ENCODE results near the gene MXRA8.
A peak's percentile ranks its signal among the peaks of the same experiment; 100 is the strongest.

MXRA8 gene

GRCh38 chr1:1348420-1349255 lies 9.7 kb downstream of the MXRA8 start:
- Histone ChIP-seq H3K4me3 (ENCODE audit: low read length) (peak overlapping the region; percentile 93), H3K4me1 (ENCODE audit: control insufficient read depth, insufficient read depth, low read length) (peaks cover 19% of the 10 kb centered on the region), H3K36me3 (ENCODE audit: control insufficient read depth, insufficient read depth, low read length) (no peaks in the 10 kb centered on the region), H3K27ac (ENCODE audit: low read depth, low read length) (peak overlapping the region; percentile 55), H3K9ac (ENCODE audit: low read length) (peak overlapping the region; percentile 73), H3K27me3 (ENCODE audit: control insufficient read depth, insufficient read depth, low read length) (peaks cover 5% of the 10 kb centered on the region)

DNA sequence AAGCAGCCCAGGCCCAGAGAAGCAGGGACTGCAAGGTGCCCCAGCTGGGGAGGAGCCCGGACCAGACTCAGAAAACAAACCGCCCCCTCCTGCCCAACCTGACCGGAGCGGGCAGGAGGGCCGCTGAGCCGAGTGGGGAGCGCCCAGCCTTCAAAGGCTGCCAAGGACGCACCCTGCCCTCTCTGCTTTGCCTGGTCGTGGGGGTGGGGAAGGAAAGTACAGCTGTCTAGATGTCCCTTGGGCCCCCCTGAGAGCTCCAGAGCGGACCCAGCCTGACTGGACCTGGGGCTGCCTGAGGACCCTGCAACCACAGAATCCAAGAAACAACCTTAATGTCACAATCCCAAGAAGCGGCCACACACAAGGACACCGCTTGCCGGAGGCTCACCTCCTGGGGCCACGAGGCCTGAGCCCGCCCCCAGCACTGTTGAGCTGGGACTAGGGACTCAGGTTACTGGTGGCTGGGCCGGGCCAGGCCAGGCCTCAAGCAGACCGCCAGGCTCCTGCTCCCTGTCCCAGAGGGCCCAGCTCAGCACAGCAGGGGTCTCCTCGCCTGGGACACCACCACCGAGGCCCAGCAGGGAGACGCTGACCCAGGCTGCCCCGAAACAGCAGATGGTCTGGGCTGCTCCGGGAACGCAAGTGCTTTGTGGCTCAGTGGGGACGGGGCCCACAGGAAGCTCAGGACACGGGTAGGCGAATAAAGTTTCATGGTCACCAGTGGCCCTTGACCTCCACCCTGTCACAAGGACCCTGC lies 10.5 kb downstream of the MXRA8 start:
- Histone ChIP-seq H3K27ac (ENCODE audit: low read depth, low read length) (peak overlapping the region; percentile 55), H3K36me3 (ENCODE audit: control insufficient read depth, insufficient read depth, low read length) (no peaks in the 10 kb centered on the region), H3K27me3 (ENCODE audit: control insufficient read depth, insufficient read depth, low read length) (peaks cover under 1% of the 10 kb centered on the region), H3K9ac (ENCODE audit: low read length) (peak overlapping the region; percentile 73), H3K4me1 (ENCODE audit: control insufficient read depth, insufficient read depth, low read length) (peaks cover 19% of the 10 kb centered on the region), H3K4me3 (ENCODE audit: low read length) (peak overlapping the region; percentile 93)

GRCh38 chr1:1347026-1347595 lies 11.2 kb downstream of the MXRA8 start:
- Histone ChIP-seq H3K27me3 (ENCODE audit: control insufficient read depth, insufficient read depth, low read length) (no peaks in the 10 kb centered on the region), H3K36me3 (ENCODE audit: control insufficient read depth, insufficient read depth, low read length) (no peaks in the 10 kb centered on the region), H3K4me1 (ENCODE audit: control insufficient read depth, insufficient read depth, low read length) (peaks cover 19% of the 10 kb centered on the region), H3K27ac (ENCODE audit: low read depth, low read length) (no peak overlapping the region), H3K9ac (ENCODE audit: low read length) (no peak overlapping the region), H3K4me3 (ENCODE audit: low read length) (peak overlapping the region; percentile 93)

DNA sequence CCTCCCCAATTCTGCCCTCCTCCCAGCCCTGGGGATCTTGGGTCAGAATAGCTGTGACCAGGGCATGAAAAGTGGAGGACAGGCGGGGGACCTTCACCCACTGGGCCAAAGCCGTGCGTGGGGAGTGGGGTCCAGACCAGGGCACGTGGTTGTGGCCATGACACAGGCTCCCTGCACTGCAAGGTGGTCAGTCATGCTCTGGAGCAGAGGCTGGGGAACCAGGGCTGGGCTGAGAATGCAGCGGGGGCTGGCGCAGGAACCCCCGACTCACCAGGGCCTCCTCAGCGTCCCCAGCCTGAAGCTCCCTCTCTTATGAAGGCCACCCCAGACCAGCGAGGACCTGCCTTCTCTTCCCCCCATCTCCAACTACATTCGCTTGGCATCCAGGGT lies 11.9 kb downstream of the MXRA8 start:
- peaks cover 3% of the 10 kb centered on the region for H3K36me3 ChIP-seq (ENCODE audit: control insufficient read depth, insufficient read depth, low read length)
- H3K4me3 ChIP-seq (ENCODE audit: low read length): no peak overlapping the region
- H3K4me1 ChIP-seq (ENCODE audit: control insufficient read depth, insufficient read depth, low read length): peaks cover 19% of the 10 kb centered on the region
- H3K9ac ChIP-seq (ENCODE audit: low read length): no peak overlapping the region
- H3K27ac ChIP-seq (ENCODE audit: low read depth, low read length): no peak overlapping the region
- no peaks in the 10 kb centered on the region for H3K27me3 ChIP-seq (ENCODE audit: control insufficient read depth, insufficient read depth, low read length)

DNA sequence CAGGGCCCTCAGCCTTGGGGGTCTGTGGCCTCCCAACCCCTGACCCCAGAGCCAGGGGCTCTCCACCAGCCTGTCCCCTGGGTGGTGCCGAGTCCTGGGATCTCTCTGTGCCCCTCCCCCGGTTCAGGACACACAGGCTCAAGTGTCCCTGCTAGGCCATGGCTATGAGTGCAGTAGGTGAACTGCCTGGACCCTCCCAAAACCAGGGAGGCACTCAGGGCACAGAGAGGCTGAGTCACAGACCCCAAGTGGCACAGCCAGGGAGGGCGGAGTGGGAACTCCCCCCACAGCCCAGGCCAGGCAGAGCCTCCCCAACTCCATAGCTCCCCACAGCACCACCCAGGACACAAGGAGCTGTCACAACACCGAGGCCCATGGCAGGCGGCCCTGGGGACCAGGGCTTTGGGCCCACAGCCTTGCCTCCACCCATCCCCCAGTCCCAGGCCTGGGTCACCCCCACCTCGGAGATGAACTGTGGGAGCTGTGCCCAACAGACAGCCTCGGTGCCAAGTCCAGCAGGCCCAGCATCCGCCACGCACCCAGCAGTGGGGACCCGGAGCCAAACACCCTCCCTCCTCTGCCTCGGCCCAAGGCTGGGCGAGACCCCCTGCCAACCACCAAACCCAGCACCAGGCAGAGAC lies 12.4 kb downstream of the MXRA8 start:
- Histone ChIP-seq H3K27me3 (ENCODE audit: control insufficient read depth, insufficient read depth, low read length) (no peaks in the 10 kb centered on the region), H3K36me3 (ENCODE audit: control insufficient read depth, insufficient read depth, low read length) (peaks cover 8% of the 10 kb centered on the region), H3K27ac (ENCODE audit: low read depth, low read length) (no peak overlapping the region), H3K4me3 (ENCODE audit: low read length) (no peak overlapping the region), H3K9ac (ENCODE audit: low read length) (no peak overlapping the region), H3K4me1 (ENCODE audit: control insufficient read depth, insufficient read depth, low read length) (peaks cover 19% of the 10 kb centered on the region)

DNA sequence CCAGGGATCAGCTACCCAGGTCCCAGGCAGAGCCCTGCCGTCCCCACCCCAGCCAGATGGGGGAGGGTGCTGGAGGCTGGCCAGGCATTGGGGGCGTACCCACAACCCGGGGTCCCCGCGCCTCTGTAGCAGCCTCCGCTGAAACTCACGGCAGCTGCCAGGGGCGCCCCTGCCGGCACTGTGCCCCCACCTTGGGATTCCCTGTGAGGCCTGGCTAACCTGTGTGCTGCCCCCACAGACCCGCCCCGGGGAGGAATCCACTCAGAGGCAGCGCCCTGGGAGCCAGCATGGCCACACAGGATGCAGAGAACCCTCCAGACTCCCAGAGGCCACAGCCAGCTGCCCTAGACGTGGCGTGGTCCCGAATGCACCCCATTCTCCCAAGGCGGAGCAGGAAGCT lies 13.0 kb downstream of the MXRA8 start:
- Histone ChIP-seq H3K9ac (ENCODE audit: low read length) (no peak overlapping the region), H3K27ac (ENCODE audit: low read depth, low read length) (no peak overlapping the region), H3K4me1 (ENCODE audit: control insufficient read depth, insufficient read depth, low read length) (peaks cover 19% of the 10 kb centered on the region)

DNA sequence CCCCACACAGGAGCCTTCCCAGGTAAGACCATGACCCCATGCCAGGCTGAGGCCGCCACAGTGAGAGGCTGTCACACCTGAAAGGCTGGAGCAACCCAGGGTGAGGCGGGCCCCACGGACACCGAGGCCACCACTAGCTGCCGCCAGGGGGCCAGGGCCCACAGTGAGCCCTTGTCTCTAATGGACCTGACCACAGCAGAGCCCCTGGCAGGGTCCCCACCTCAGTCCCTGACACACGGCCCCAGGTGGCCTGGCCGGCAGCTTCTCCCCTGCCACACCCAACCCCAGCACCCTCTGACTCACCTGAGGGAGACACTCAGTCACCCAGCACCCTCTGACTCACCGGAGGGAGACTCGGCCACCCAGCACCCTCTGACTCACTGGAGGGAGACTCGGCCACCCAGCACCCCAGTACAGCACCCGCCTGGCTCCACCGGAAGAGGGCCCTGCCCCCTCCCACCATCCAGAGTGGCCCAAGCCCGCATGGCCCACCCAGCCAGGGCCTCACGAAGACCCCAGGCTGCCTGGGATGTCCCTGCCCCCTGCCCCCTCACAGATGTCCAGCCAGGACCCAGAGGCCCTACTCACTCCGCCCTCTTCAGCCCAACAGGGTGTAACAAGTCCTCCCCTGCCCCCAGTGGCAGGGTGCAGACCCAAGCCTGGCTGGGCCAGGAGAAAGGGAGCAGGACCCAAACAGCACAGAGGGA lies 13.5 kb downstream of the MXRA8 start:
- Histone ChIP-seq H3K9ac (ENCODE audit: low read length) (no peak overlapping the region), H3K36me3 (ENCODE audit: control insufficient read depth, insufficient read depth, low read length) (peaks cover 14% of the 10 kb centered on the region), H3K4me1 (ENCODE audit: control insufficient read depth, insufficient read depth, low read length) (peaks cover 19% of the 10 kb centered on the region)

More for the DNA sequence above, 13.0 kb downstream of the MXRA8 start:
- Histone ChIP-seq H3K27me3 (ENCODE audit: control insufficient read depth, insufficient read depth, low read length) (no peaks in the 10 kb centered on the region), H3K36me3 (ENCODE audit: control insufficient read depth, insufficient read depth, low read length) (peaks cover 14% of the 10 kb centered on the region), H3K4me3 (ENCODE audit: low read length) (no peak overlapping the region)

DNA sequence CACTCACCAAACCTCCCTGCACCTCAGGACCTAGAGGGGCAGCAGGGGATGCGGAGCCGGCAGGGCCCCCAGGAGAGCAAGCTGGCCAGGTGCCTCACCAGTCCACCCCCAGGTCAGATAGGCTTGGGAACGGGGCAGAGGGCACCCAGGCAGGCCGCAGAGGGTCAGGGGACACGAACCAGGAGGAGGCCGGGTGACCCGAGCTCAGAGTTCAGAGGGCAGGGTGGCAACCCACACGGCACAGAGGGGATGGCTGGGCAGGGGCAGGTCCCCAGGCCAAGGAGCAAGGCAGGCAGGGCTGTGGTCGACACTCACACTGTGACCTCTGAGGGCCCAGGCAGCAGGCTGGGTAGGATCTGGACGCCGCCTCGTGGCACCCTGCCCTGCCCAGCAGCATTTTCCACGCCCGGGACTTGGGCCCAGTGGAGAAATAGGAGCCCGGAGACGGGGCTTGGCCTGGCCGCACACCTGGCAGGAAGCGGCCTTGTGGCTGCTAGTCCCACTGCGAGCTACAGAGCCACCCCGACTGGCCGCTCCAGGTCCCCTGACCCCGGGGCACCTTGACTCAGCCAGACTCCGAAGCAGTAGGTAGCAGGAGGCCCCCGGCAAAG lies 14.4 kb downstream of the MXRA8 start:
- Histone ChIP-seq H3K36me3 (ENCODE audit: control insufficient read depth, insufficient read depth, low read length) (peaks cover 16% of the 10 kb centered on the region), H3K27me3 (ENCODE audit: control insufficient read depth, insufficient read depth, low read length) (no peaks in the 10 kb centered on the region), H3K4me1 (ENCODE audit: control insufficient read depth, insufficient read depth, low read length) (peaks cover 19% of the 10 kb centered on the region), H3K27ac (ENCODE audit: low read depth, low read length) (no peak overlapping the region), H3K9ac (ENCODE audit: low read length) (no peak overlapping the region), H3K4me3 (ENCODE audit: low read length) (no peak overlapping the region)

More for the DNA sequence above, 13.5 kb downstream of the MXRA8 start:
- Histone ChIP-seq H3K27ac (ENCODE audit: low read depth, low read length) (no peak overlapping the region), H3K4me3 (ENCODE audit: low read length) (no peak overlapping the region), H3K27me3 (ENCODE audit: control insufficient read depth, insufficient read depth, low read length) (no peaks in the 10 kb centered on the region)

DNA sequence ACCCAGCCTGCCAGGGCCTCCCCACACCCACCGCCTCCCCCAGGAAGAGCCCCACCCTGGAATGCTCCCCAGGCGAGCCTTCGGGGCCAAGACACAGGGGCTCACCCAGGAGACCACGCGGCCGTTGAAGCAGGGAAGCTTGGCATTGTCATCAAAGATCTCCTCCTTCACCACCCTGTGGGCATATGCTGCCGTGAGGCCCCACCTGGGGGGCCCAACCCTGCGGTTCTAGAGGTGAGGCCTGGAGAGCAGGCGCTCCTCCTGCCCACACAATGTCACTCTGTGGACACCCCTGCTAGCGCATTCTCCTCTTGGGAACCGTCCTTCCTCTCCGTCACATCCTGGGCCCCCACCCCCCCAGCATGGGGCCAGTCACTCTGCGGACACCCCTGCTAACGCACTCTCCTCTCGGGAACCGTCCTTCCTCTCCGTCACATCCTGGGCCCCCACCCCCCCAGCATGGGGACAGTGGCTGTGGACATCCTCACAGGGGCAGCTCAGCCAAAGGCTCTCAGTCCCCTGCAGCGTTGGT lies 15.7 kb downstream of the MXRA8 start:
- peaks cover 13% of the 10 kb centered on the region for H3K4me1 ChIP-seq (ENCODE audit: control insufficient read depth, insufficient read depth, low read length)
- H3K9ac ChIP-seq (ENCODE audit: low read length): no peak overlapping the region
- H3K27me3 ChIP-seq (ENCODE audit: control insufficient read depth, insufficient read depth, low read length): no peaks in the 10 kb centered on the region
- H3K4me3 ChIP-seq (ENCODE audit: low read length): no peak overlapping the region
- no peak overlapping the region for H3K27ac ChIP-seq (ENCODE audit: low read depth, low read length)
- H3K36me3 ChIP-seq (ENCODE audit: control insufficient read depth, insufficient read depth, low read length): peaks cover 20% of the 10 kb centered on the region

- Histone ChIP-seq H3K4me1 (ENCODE audit: control insufficient read depth, insufficient read depth, low read length) (peaks cover 11% of the 10 kb centered on the region), H3K9ac (ENCODE audit: low read length) (no peak overlapping the region), H3K27ac (ENCODE audit: low read depth, low read length) (no peak overlapping the region), H3K36me3 (ENCODE audit: control insufficient read depth, insufficient read depth, low read length) (peaks cover 20% of the 10 kb centered on the region), H3K4me3 (ENCODE audit: low read length) (no peak overlapping the region), H3K27me3 (ENCODE audit: control insufficient read depth, insufficient read depth, low read length) (no peaks in the 10 kb centered on the region)
These were observed 16.2 kb downstream of the MXRA8 start for GRCh38 chr1:1342061-1342562.

- no peaks in the 10 kb centered on the region for H3K27me3 ChIP-seq (ENCODE audit: control insufficient read depth, insufficient read depth, low read length)
- peaks cover 9% of the 10 kb centered on the region for H3K4me1 ChIP-seq (ENCODE audit: control insufficient read depth, insufficient read depth, low read length)
- no peak overlapping the region for H3K9ac ChIP-seq (ENCODE audit: low read length)
- peaks cover 20% of the 10 kb centered on the region for H3K36me3 ChIP-seq (ENCODE audit: control insufficient read depth, insufficient read depth, low read length)
- H3K27ac ChIP-seq (ENCODE audit: low read depth, low read length): no peak overlapping the region
- H3K4me3 ChIP-seq (ENCODE audit: low read length): no peak overlapping the region
These were observed 16.8 kb downstream of the MXRA8 start for GRCh38 chr1:1341549-1342021.

Data from rectal smooth muscle tissue (tissue), 1 donor.